Measurements from ENCODE around the gene OR5B12. TPM values are rescaled to one million over a fixed set of nuclear protein-coding genes. Genes with fewer than 3 reads are reported as not detected.

OR5B12 gene
- total and polyA plus RNA-seq, 2 donors, result 0.07 TPM; not detected in 1

DNA sequence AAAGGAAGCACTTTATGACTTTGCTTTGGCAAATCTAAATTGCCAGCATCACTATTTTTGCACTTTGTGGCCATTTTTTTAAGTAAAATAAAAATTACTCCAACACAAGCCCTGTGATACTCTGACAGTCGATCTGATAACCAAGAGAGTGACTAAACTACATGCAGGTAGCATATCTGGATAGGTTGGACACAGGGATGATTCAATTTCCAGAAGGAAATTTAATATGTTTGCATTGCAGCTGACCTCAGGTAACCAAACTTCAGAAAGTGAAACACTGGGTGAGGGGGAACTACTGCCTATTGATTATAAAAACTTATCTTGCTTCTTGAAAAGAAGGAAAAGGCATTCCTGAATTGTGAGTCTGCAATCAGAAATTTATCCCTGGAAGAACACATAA is 49.3 kb downstream of the OR5B12 start:
- no peak overlapping the region for H3K4me3 ChIP-seq (ENCODE audit: low read length in 2 of 2)
- no peaks in the 10 kb centered on the region for H3K4me1 ChIP-seq (ENCODE audit: control insufficient read depth in 2 of 2, insufficient read depth in 2 of 2, low read length in 2 of 2)
- H3K27me3 ChIP-seq (ENCODE audit: control insufficient read depth in 2 of 2, insufficient read depth in 1 of 2, low read length in 1 of 2), result no peaks in the 10 kb centered on the region
- 51% methylated on average over 1 of the region's 1 CpG for WGBS
- no peak overlapping the region for H3K27ac ChIP-seq (ENCODE audit: low read depth in 1 of 2, low read length in 1 of 2)
- no peaks in the 10 kb centered on the region for H3K36me3 ChIP-seq (ENCODE audit: control insufficient read depth in 2 of 2, insufficient read depth in 2 of 2, low read length in 1 of 2)
- H3K9me3 ChIP-seq (ENCODE audit: control insufficient read depth in 2 of 2, insufficient read depth in 1 of 2, low read length in 1 of 2), result peaks cover 0 to 5% of the 10 kb centered on the region in 2 donors
- DNase-seq (ENCODE audit: low read depth in 6 of 9, low spot score in 9 of 9), result no peak

- Histone ChIP-seq H3K27me3 (ENCODE audit: control insufficient read depth in 2 of 2, insufficient read depth in 1 of 2, low read length in 1 of 2) (no peaks in the 10 kb centered on the region), H3K4me1 (ENCODE audit: control insufficient read depth in 2 of 2, insufficient read depth in 2 of 2, low read length in 2 of 2) (no peaks in the 10 kb centered on the region), H3K36me3 (ENCODE audit: control insufficient read depth in 2 of 2, insufficient read depth in 2 of 2, low read length in 1 of 2) (no peaks in the 10 kb centered on the region), H3K4me3 (ENCODE audit: low read length in 2 of 2) (no peak overlapping the region), H3K27ac (ENCODE audit: low read depth in 1 of 2, low read length in 1 of 2) (no peak overlapping the region), H3K9me3 (ENCODE audit: control insufficient read depth in 2 of 2, insufficient read depth in 1 of 2, low read length in 1 of 2) (peaks cover 0 to 5% of the 10 kb centered on the region in 2 donors)
- WGBS, result 100% methylated on average over 1 of the region's 1 CpG
- DNase-seq (ENCODE audit: low read depth in 6 of 9, low spot score in 9 of 9), result no peak
Measured at GRCh38 chr11:58391879-58392278, 50.2 kb downstream of the OR5B12 start.

DNA sequence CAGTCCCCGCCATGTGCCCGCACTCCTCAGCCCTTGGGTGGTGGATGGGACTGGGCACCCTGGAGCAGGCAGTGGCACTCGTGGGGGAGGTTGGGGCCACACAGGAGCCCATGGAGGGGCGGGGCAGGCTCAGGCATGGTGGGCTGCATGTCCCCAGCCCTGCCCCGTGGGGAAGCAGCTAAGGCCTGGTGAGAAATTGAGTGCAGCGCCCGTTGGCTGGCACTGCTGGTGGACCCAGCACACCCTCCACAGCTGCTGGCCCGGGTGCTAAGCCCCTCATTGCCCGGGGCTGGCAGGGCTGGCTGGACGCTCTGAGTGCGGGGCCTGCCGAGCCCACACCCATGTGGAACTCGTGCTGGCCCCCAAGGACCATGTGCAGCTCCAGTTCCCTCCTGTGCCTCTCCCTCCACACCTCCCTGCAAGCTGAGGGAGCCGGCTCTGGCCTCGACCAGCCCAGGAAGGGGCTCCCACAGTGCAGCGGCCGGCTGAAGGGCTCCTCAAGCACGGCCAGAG is 51.4 kb downstream of the OR5B12 start:
- H3K4me1 ChIP-seq (ENCODE audit: control insufficient read depth in 2 of 2, insufficient read depth in 2 of 2, low read length in 2 of 2), result no peaks in the 10 kb centered on the region
- WGBS, result 93% methylated on average over 18 of the region's 18 CpGs
- DNase-seq (ENCODE audit: low read depth in 6 of 9, low spot score in 9 of 9), result no peak
- no peaks in the 10 kb centered on the region for H3K27me3 ChIP-seq (ENCODE audit: control insufficient read depth in 2 of 2, insufficient read depth in 1 of 2, low read length in 1 of 2)
- H3K27ac ChIP-seq (ENCODE audit: low read depth in 1 of 2, low read length in 1 of 2), result no peak overlapping the region
- H3K4me3 ChIP-seq (ENCODE audit: low read length in 2 of 2), result no peak overlapping the region
- no peaks in the 10 kb centered on the region for H3K36me3 ChIP-seq (ENCODE audit: control insufficient read depth in 2 of 2, insufficient read depth in 2 of 2, low read length in 1 of 2)
- peaks cover 0 to 5% of the 10 kb centered on the region in 2 donors for H3K9me3 ChIP-seq (ENCODE audit: control insufficient read depth in 2 of 2, insufficient read depth in 1 of 2, low read length in 1 of 2)

Other genes with a start within 250 kb of the OR5B12 start
- not detected for gene OR1S2, start 238.1 kb downstream of the OR5B12 start, total RNA-seq
- gene OR1S2, start 238.1 kb downstream of the OR5B12 start, polyA plus RNA-seq, result 0.07 TPM
- not detected for gene OR1S1, start 229.5 kb downstream of the OR5B12 start, total RNA-seq
- not detected for gene OR1S1, start 229.5 kb downstream of the OR5B12 start, polyA plus RNA-seq
- gene OR10Q1, start 213.3 kb downstream of the OR5B12 start, total RNA-seq, result not detected
- not detected for gene OR10Q1, start 213.3 kb downstream of the OR5B12 start, polyA plus RNA-seq
- gene OR10W1, start 174.0 kb downstream of the OR5B12 start, total RNA-seq, result not detected
- gene OR10W1, start 174.0 kb downstream of the OR5B12 start, polyA plus RNA-seq, result 0.02 TPM
- gene OR5B17, start 83.2 kb downstream of the OR5B12 start, total RNA-seq, result not detected
- not detected for gene OR5B17, start 83.2 kb downstream of the OR5B12 start, polyA plus RNA-seq
- not detected for gene OR5B3, start 35.4 kb downstream of the OR5B12 start, total RNA-seq
- gene OR5B3, start 35.4 kb downstream of the OR5B12 start, polyA plus RNA-seq, result not detected
- gene OR5B2, start 14.1 kb downstream of the OR5B12 start, total RNA-seq, result 0.09 TPM
- 0.02 TPM for gene OR5B2, start 14.1 kb downstream of the OR5B12 start, polyA plus RNA-seq
- not detected for gene OR5B21, start 65.9 kb upstream of the OR5B12 start, total RNA-seq
- gene OR5B21, start 65.9 kb upstream of the OR5B12 start, polyA plus RNA-seq, result not detected
- gene LPXN, start 133.6 kb upstream of the OR5B12 start, total RNA-seq, result 67.5 TPM
- 58.8 TPM for gene LPXN, start 133.6 kb upstream of the OR5B12 start, polyA plus RNA-seq
- gene ZFP91, start 136.8 kb upstream of the OR5B12 start, total RNA-seq, result 35.8 TPM
- gene ZFP91, start 136.8 kb upstream of the OR5B12 start, polyA plus RNA-seq, result 20.2 TPM
- 0.66 TPM for gene CNTF, start 180.4 kb upstream of the OR5B12 start, total RNA-seq
- gene CNTF, start 180.4 kb upstream of the OR5B12 start, polyA plus RNA-seq, result 0.16 TPM